Kidney (tissue), 14 donors: ENCODE results near the gene CENPM. TPM values are rescaled to one million over a fixed set of nuclear protein-coding genes. Genes with fewer than 3 reads are reported as not detected.

Experiments used
- DNase-seq, 5 donors: peaks; one replicate each; pipeline ENCODE4 v3.0.0-alpha.2; 2013 to 2020
- FAIRE-seq: peaks from 2 replicates; lab custom pipeline; 2012; peaks lifted over from hg19 to GRCh38; lab: Jason Lieb, UNC
- H3K27ac ChIP-seq, 2 donors: one replicate each; pipeline ENCODE4 v1.7.0; 2013; ENCODE audit warnings: low read depth in 2 of 2, low read length in 2 of 2, inconsistent platforms in 1 of 2
- H3K27me3 ChIP-seq: one replicate; pipeline ENCODE4 v1.7.1; 2013; ENCODE audit warnings: low read length, inconsistent platforms; ENCODE audit not compliant: control insufficient read depth, insufficient read depth
- H3K36me3 ChIP-seq, 3 donors: one replicate each; pipeline versions ENCODE4 v1.7.0 to v1.7.1; 2013; ENCODE audit warnings: low read length in 3 of 3, control low read depth in 1 of 3, inconsistent platforms in 1 of 3; ENCODE audit not compliant: insufficient read depth in 3 of 3, control insufficient read depth in 2 of 3
- H3K4me1 ChIP-seq, 3 donors: one replicate each; pipeline versions ENCODE4 v1.7.0 to v1.7.1; 2013; ENCODE audit warnings: low read length in 3 of 3, inconsistent platforms in 1 of 3, low read depth in 1 of 3; ENCODE audit not compliant: control insufficient read depth in 2 of 3, insufficient read depth in 2 of 3
- H3K4me3 ChIP-seq, 3 donors: one replicate each; pipeline versions ENCODE4 v1.7.0 to v1.8.1; 2013; ENCODE audit warnings: low read length in 3 of 3, control low read depth in 1 of 3, inconsistent platforms in 1 of 3
- H3K9ac ChIP-seq, 3 donors: one replicate each; pipeline versions ENCODE4 v1.7.0 to v1.7.1; 2013; ENCODE audit warnings: low read length in 3 of 3, control low read depth in 1 of 3, inconsistent platforms in 1 of 3
- H3K9me3 ChIP-seq, 3 donors: one replicate each; pipeline versions ENCODE4 v1.7.0 to v1.7.1; 2013; ENCODE audit warnings: low read length in 3 of 3, control low read depth in 1 of 3, inconsistent platforms in 1 of 3; ENCODE audit not compliant: control insufficient read depth in 2 of 3, insufficient read depth in 1 of 3
- CTCF ChIP-seq: IDR thresholded peaks from 3 replicates; pipeline ENCODE4 v1.5.1; 2012; ENCODE audit warnings: mild to moderate bottlenecking, moderate library complexity, borderline replicate concordance; ENCODE audit not compliant: insufficient read depth; ENCODE audit errors: extremely low read depth
- intact Hi-C: fragments of 100-400 bp; cut with DNase I; formaldehyde crosslinking; loops from one replicate; pipeline ENCODE4 v1.11.1; 2022
- polyA plus RNA-seq: library from polyadenylated mRNA; stranded (reverse); fragments of 350-450 nt; fragmentation: Illumina TruSeq; extraction: RNeasy Lipid Tissue Mini Kit (QIAGEN cat#74804); gene quantifications from one replicate; pipeline ENCODE4 v1.2.3, GENCODE V29; 2014; ENCODE audit warnings: low read depth, low replicate concordance; ENCODE audit not compliant: insufficient read depth
- total RNA-seq: library from RNA; stranded (reverse); fragmentation: NEBNext Ultra II Directional; extraction: Animal tissue kit (Norgen Biotek cat#: 25700); gene quantifications from one replicate; pipeline ENCODE4 v1.2.1, GENCODE V29; 2021
- donor health status: control.
- donor health status: control.
- donor health status: control.
- donor health status: control.
- donor health status: control.
- donor health status: DM: yes; HTN: yes; CAD: no.
- donor health status: Normal renal cell carcinoma (clear cell type).

The CENPM gene
- total and polyA plus RNA-seq, 2 donors from 2014 or later: 2.8 TPM

GRCh38 chr22:41963453-41964111 lies 16.6 kb upstream of the CENPM start:
- Histone ChIP-seq H3K4me1 (peaks cover 0 to 4% (median 0%) of the 10 kb centered on the region in 3 donors), H3K27me3 (no peaks in the 10 kb centered on the region), H3K9ac (no peak overlapping the region), H3K4me3 (no peak overlapping the region), H3K27ac (no peak overlapping the region), H3K9me3 (no peaks in the 10 kb centered on the region), H3K36me3 (no peaks in the 10 kb centered on the region)
- no peak for DNase-seq
- TF ChIP-seq CTCF: no peak
- no peak for FAIRE-seq
- intact Hi-C loops: no loop called here

GRCh38 chr22:41957941-41958556 lies 11.1 kb upstream of the CENPM start:
- DNase-seq (peak in 1 of 5 donors; percentile 28), FAIRE-seq (no peak)
- H3K9ac ChIP-seq: no peak overlapping the region
- intact Hi-C loops: no loop called here
- no peak for TF ChIP-seq CTCF
- H3K9me3 ChIP-seq: no peaks in the 10 kb centered on the region
- no peaks in the 10 kb centered on the region for H3K36me3 ChIP-seq
- H3K4me1 ChIP-seq: peaks cover 0 to 4% (median 0%) of the 10 kb centered on the region in 3 donors
- H3K27me3 ChIP-seq: no peaks in the 10 kb centered on the region
- no peak overlapping the region for H3K27ac ChIP-seq
- no peak overlapping the region for H3K4me3 ChIP-seq

- no peaks in the 10 kb centered on the region for H3K9me3 ChIP-seq
- no peaks in the 10 kb centered on the region for H3K27me3 ChIP-seq
- no peak overlapping the region for H3K27ac ChIP-seq
- H3K4me3 ChIP-seq: no peak overlapping the region
- no peak overlapping the region for H3K9ac ChIP-seq
- no peak for DNase-seq
- no peaks in the 10 kb centered on the region for H3K36me3 ChIP-seq
- H3K4me1 ChIP-seq: no peaks in the 10 kb centered on the region
- FAIRE-seq: no peak
- intact Hi-C loops: no loop called here
- no peak for TF ChIP-seq CTCF
Measured at GRCh38 chr22:41952713-41953112, 5.8 kb upstream of the CENPM start.
